Hepatocyte (in vitro differentiated cells): ENCODE data around the gene AFTPH. TPM values are rescaled to one million over a fixed set of nuclear protein-coding genes. Genes with fewer than 3 reads are reported as not detected.

Experiments
- DNase-seq: peaks from one replicate; pipeline ENCODE4 v3.0.0-alpha.2; 2016; ENCODE audit warnings: low spot score
- H2AFZ ChIP-seq: fragments of 200-600 bp; sonication (generic); 2 replicates; pipeline ENCODE4 v1.6.0; 2016; ENCODE audit warnings: antibody characterized with exemption, mild to moderate bottlenecking
- H3K27ac ChIP-seq: fragments of 200-600 bp; sonication (generic); 2 replicates; pipeline ENCODE4 v1.5.1; 2016; ENCODE audit warnings: mild to moderate bottlenecking
- H3K27me3 ChIP-seq: fragments of 200-600 bp; sonication (generic); 2 replicates; pipeline ENCODE4 v1.6.1; 2016
- H3K36me3 ChIP-seq: fragments of 200-600 bp; sonication (generic); replicated peaks from 2 replicates; pipeline ENCODE4 v1.5.1; 2016; ENCODE audit warnings: low read depth; ENCODE audit not compliant: insufficient read depth
- H3K4me1 ChIP-seq: fragments of 200-600 bp; sonication (generic); 2 replicates; pipeline ENCODE4 v1.5.1; 2016; ENCODE audit warnings: mild to moderate bottlenecking, moderate library complexity; ENCODE audit not compliant: insufficient read depth
- H3K4me2 ChIP-seq: fragments of 200-600 bp; sonication (generic); 2 replicates; pipeline ENCODE4 v1.6.0; 2016
- H3K4me3 ChIP-seq: fragments of 200-600 bp; sonication (generic); 2 replicates; pipeline ENCODE4 v1.5.1; 2016; ENCODE audit warnings: mild to moderate bottlenecking
- H3K79me2 ChIP-seq: fragments of 200-600 bp; sonication (generic); 2 replicates; pipeline ENCODE4 v1.6.0; 2017; ENCODE audit warnings: mild to moderate bottlenecking
- H3K9me2 ChIP-seq: fragments of 200-600 bp; sonication (generic); replicated peaks from 2 replicates; pipeline ENCODE4 v1.6.0; 2017; ENCODE audit warnings: mild to moderate bottlenecking; ENCODE audit not compliant: insufficient read depth
- H3K9me3 ChIP-seq: fragments of 200-600 bp; sonication (generic); 2 replicates; pipeline ENCODE4 v1.5.1; 2016; ENCODE audit warnings: low read depth, mild to moderate bottlenecking
- H4K20me1 ChIP-seq: fragments of 200-600 bp; sonication (generic); 2 replicates; pipeline ENCODE4 v1.6.0; 2016; ENCODE audit warnings: mild to moderate bottlenecking; ENCODE audit not compliant: insufficient read depth, poor library complexity, severe bottlenecking
- CTCF ChIP-seq: fragments of 200-600 bp; sonication (generic); IDR thresholded peaks from 2 replicates; pipeline ENCODE4 v1.5.1; 2016; ENCODE audit warnings: antibody characterized with exemption, mild to moderate bottlenecking; ENCODE audit not compliant: poor library complexity
- EZH2 ChIP-seq: fragments of 200-600 bp; sonication (generic); IDR thresholded peaks from 2 replicates; pipeline ENCODE4 v1.6.1; 2016; ENCODE audit warnings: antibody characterized with exemption, mild to moderate bottlenecking, borderline replicate concordance
- EZH2phosphoT487 ChIP-seq: fragments of 200-600 bp; sonication (generic); IDR thresholded peaks from one replicate; pipeline ENCODE4 v1.6.1; 2018; ENCODE audit warnings: antibody characterized with exemption, mild to moderate bottlenecking, low read depth, moderate library complexity; ENCODE audit not compliant: unreplicated experiment, severe bottlenecking
- WGBS: methylation state at CpG from one replicate; pipeline ENCODE4 v1.1.6; 2016; ENCODE audit warnings: low lambda C conversion rate; ENCODE audit errors: missing lambda C conversion rate; 5-methylcytosine and 5-hydroxymethylcytosine counted together
- polyA plus RNA-seq: library from polyadenylated mRNA; unstranded; fragments of >200 nt; fragmentation: Nextera tagmentation; extraction: Ambion mirVana; gene quantifications from 2 replicates; pipeline ENCODE4 v1.2.1, GENCODE V29; 2016
- total RNA-seq: library from RNA; depleted of rRNA; stranded (reverse); fragments of >200 nt; gene quantifications from 2 replicates; pipeline ENCODE4 v1.2.3, GENCODE V29; 2014

The AFTPH gene
- total and polyA plus RNA-seq, 2 experiments from 2014 or later, result 11.8 to 50.9 TPM

- no peak for TF ChIP-seq EZH2phosphoT487
- no peak for TF ChIP-seq EZH2
- no peak for TF ChIP-seq CTCF
- no peaks in the 10 kb centered on the region for H4K20me1 ChIP-seq
- no peaks in the 10 kb centered on the region for H3K79me2 ChIP-seq
- H3K9me2 ChIP-seq, result no peaks in the 10 kb centered on the region
- no peak for DNase-seq
- H3K27ac ChIP-seq, result peak overlapping the region; percentile 87
- H3K4me1 ChIP-seq, result peaks cover 49% of the 10 kb centered on the region
- no peak overlapping the region for H3K4me3 ChIP-seq
- no peaks in the 10 kb centered on the region for H3K36me3 ChIP-seq
- H3K27me3 ChIP-seq, result no peaks in the 10 kb centered on the region
- H2AFZ ChIP-seq, result no peak overlapping the region
- H3K4me2 ChIP-seq, result no peak overlapping the region
- H3K9me3 ChIP-seq, result no peaks in the 10 kb centered on the region
- 89% methylated on average over 5 of the region's 5 CpGs for whole genome bisulfite sequencing
Observed at GRCh38 chr2:64605991-64606478, 81.9 kb downstream of the AFTPH start.

DNA sequence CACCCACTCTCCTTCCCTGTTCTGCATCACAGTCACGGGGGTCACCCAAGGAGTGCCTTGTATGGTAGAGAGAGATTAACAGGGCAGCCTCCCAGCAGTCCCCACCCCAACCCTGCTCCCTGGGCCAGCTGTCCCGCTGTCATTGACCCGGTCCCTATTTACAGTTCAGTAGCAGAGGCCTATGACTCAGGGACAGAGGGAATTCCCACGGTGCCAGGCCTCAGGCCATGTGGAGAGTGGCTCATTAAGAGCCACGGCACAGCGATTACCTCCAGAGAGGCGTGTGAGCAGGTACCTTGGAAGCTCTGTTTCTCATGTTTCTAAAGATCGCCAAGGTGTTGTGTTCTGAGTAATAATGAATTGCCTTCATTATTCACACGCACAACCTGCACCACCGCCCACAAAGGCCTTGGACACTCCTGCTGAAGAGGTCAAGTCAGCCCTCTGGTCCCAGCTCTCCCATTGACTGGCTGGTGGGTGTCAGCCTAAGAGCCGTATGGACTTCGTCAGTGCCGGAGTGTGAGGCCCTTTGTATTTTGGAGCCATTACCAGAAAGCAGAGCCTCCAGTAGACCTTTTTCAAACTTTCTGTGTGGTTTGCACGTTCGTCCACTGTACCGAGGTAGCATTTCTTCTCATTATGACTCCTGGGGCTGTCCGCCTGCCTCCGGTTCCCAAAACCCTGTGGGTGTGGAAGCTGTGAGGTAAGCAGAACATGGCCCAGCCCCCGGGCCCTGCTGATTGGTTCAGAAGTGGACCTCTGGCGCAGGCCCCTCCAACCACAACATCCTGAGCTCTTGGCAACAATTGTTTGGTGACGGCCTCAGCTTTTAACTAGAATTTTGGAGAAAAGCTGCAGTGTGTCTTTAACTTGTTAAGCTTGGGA is 82.6 kb downstream of the AFTPH start:
- Histone ChIP-seq H4K20me1 (no peaks in the 10 kb centered on the region), H3K27me3 (no peaks in the 10 kb centered on the region), H2AFZ (no peak overlapping the region), H3K79me2 (no peaks in the 10 kb centered on the region), H3K9me2 (no peaks in the 10 kb centered on the region), H3K27ac (peak overlapping the region; percentile 80), H3K9me3 (no peaks in the 10 kb centered on the region), H3K4me1 (peaks cover 42% of the 10 kb centered on the region), H3K4me2 (no peak overlapping the region), H3K4me3 (no peak overlapping the region), H3K36me3 (no peaks in the 10 kb centered on the region)
- peak; percentile 82 for DNase-seq
- WGBS, result 71% methylated on average over 21 of the region's 21 CpGs
- TF ChIP-seq EZH2phosphoT487 (no peak), CTCF (no peak), EZH2 (no peak)

DNA sequence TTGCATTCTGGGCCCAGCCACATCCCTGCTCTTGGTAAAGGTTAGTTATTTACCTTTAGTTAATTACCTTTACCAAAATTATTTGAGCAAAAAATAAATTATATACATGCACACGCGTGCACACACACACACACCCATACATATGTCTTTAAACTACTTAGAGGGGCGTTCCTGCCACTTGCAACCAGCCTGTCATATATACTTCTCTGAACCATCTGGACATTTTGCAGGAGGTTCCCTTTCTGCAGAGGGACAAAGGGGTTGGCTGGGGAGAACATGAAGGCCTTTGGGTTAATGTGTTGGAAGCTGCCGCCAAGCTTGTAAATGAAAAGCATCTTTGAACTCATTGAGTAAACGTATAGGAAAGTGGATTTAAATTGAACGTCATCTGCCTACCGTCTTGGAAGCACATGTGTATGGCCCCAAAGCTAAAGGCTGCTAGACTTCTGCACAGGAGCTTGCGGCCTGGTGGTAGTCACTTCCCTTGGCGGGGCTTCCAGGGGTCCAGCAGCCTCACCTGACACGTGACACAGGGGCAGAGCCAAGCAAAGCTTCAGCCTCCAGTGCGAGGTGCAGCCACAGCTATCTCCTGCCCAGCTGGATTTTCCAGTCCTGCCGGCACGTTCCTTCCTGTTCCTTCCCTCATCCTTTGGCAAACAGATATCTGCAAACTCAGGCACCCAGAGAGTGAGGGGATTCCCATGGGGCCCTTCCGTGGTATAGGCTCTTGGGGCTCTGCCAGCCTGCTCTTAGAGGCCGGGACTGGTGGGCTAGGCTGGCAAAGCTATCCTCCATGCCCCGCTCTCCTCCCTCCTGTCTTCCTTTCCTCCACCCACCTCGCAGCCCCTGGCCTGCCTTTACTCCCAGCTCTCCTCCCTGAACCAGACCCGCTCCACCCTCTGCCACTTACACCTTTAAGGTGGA is 83.5 kb downstream of the AFTPH start:
- 65% methylated on average over 18 of the region's 18 CpGs for WGBS
- TF ChIP-seq EZH2 (no peak), CTCF (no peak), EZH2phosphoT487 (no peak)
- Histone ChIP-seq H3K36me3 (no peaks in the 10 kb centered on the region), H3K27ac (peak overlapping the region; percentile 80), H3K9me2 (no peaks in the 10 kb centered on the region), H3K4me1 (peaks cover 37% of the 10 kb centered on the region), H3K79me2 (no peaks in the 10 kb centered on the region), H2AFZ (no peak overlapping the region), H3K4me2 (peak overlapping the region; percentile 2), H3K9me3 (no peaks in the 10 kb centered on the region), H3K4me3 (no peak overlapping the region), H3K27me3 (no peaks in the 10 kb centered on the region), H4K20me1 (no peaks in the 10 kb centered on the region)
- DNase-seq, result peak; percentile 63
